Stimulated activated memory B cell treated with anti-CD40 and anti-IgM and Interleukin-4, amounts not matched to agents 10 μg/mL and 1 μg/mL and 100 μg/mL, for 72 hours (primary cell): Measurements from ENCODE around the gene DDX31.

Source experiments
- ATAC-seq: fragments of 150-1000 bp; cut with Tn5 transposase; 2 replicates; pipeline ENCODE4 v1.10.0; 2021
- H3K27ac Mint-ChIP-seq: one replicate; pipeline ENCODE4 v1.8.0; 2022; ENCODE audit warnings: mild to moderate bottlenecking, mixed read lengths
- H3K27me3 Mint-ChIP-seq: one replicate; pipeline ENCODE4 v1.8.0; 2022; ENCODE audit warnings: mixed read lengths
- H3K36me3 Mint-ChIP-seq: one replicate; pipeline ENCODE4 v1.8.0; 2022; ENCODE audit warnings: mixed read lengths
- H3K4me1 Mint-ChIP-seq: one replicate; pipeline ENCODE4 v1.8.0; 2022; ENCODE audit warnings: mixed read lengths
- H3K4me3 Mint-ChIP-seq: one replicate; pipeline ENCODE4 v1.8.0; 2022; ENCODE audit warnings: mild to moderate bottlenecking, moderate library complexity, mixed read lengths
- H3K9me3 Mint-ChIP-seq: one replicate; pipeline ENCODE4 v1.8.0; 2022; ENCODE audit warnings: mixed read lengths

Gene DDX31

DNA sequence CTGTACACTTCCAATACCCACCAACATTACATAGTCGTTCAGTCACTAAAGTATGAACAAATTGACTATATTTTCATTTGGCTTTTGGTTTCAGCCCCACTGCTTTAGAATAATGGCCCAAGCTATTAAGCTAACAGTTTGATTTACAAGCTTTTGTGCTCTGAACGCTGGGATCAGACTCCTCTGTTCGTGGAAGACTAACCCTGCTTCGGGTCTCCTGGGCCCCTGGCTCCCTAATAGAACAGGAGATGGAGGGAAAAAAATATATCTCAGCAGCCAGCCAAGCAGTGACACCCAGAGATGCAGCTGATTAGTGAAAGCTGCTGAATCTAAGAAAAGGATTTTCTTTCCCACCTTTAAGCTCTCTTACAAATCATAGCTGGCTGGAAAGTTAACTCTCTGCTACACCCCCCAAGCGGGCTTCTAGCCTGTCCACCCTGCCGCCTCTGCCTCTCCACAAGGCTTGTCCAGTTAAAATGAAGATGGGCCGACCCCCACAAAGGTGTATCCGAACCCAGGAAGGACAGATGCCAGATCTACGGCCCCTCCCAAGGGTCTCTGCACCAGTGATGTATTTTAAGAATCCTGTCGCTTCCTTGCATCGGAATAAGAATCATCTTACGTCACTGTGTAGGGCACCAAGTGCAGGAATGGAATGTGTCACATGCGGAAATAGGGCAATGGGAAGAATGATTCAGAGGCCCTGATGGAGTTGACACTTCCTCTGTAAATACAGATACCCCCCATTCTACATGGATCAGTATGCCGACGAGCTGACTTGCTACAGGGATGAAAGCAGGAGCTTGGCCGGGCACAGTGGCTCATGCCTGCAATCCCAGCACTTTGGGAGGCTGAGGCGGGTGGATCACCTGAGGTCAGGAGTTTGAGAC is 120.8 kb downstream of the DDX31 start:
- Mint-ChIP-seq H3K27ac (no peak overlapping the region), H3K27me3 (peaks cover 48% of the 10 kb centered on the region), H3K4me1 (peaks cover 6% of the 10 kb centered on the region), H3K4me3 (no peak overlapping the region), H3K36me3 (peaks cover 7% of the 10 kb centered on the region), H3K9me3 (peaks cover 6% of the 10 kb centered on the region)
- no peak for ATAC-seq

DNA sequence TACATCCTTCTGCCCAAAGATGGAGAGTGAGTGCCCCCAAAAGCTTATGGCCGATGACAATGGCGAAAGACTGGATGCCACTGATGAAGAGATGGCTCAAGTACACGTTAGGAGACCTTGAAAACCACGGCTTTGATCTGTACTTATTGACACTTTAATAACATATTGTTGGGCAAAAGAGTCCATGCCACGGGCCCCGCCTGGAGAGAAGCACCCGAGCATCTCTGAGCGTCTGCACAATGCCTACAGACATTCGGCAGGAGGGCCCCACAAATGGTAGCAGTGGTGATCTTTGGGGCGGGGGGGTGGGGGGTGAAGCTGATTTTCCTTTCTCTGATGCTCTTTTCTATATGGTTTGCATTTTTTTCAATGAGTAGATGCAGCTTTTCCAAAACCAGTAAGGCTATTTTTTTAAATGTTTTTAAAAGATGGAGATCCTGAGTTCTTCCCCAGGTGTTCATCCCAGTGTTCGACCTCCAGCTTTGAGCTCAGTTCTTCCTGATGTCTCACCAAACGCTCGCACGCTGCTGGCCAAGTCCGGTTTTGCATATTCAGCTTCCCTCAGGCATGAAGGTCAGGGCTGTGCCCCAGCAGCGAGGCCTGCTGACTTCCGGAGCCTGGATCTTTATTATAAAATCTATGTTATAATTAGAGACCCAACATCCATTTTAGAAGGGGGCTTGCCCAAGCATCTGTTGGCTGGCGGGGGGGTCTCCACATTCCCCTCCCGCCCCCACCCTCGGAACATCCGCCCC is 121.6 kb downstream of the DDX31 start:
- ATAC-seq = no peak
- Mint-ChIP-seq H3K36me3 (peaks cover 2% of the 10 kb centered on the region), H3K4me3 (no peak overlapping the region), H3K27ac (no peak overlapping the region), H3K27me3 (peaks cover 48% of the 10 kb centered on the region), H3K4me1 (peaks cover 6% of the 10 kb centered on the region), H3K9me3 (peaks cover 2% of the 10 kb centered on the region)

DNA sequence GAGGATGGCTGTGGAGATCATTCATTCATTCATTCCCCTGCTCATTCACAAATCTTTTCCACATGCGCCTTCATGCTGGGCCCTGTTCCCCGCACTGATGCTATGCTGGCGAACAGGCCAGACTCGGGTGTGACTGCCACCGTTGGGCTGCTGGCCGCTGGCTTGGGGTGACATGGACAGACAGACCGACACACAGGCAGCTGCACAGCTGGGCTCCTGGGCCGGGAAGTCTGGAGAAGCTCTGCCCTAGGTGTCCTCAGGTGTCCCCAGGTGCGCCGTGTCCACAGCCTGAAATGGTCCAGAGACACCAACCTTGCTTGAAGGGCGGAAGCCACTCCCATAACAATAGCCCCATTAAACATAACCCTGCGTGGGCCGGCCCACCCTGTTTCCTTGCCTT is 122.3 kb downstream of the DDX31 start:
- H3K9me3 Mint-ChIP-seq = no peaks in the 10 kb centered on the region
- no peak overlapping the region for H3K27ac Mint-ChIP-seq
- no peak for ATAC-seq
- H3K36me3 Mint-ChIP-seq = no peaks in the 10 kb centered on the region
- no peak overlapping the region for H3K4me3 Mint-ChIP-seq
- H3K4me1 Mint-ChIP-seq = peaks cover 6% of the 10 kb centered on the region
- peaks cover 48% of the 10 kb centered on the region for H3K27me3 Mint-ChIP-seq

DNA sequence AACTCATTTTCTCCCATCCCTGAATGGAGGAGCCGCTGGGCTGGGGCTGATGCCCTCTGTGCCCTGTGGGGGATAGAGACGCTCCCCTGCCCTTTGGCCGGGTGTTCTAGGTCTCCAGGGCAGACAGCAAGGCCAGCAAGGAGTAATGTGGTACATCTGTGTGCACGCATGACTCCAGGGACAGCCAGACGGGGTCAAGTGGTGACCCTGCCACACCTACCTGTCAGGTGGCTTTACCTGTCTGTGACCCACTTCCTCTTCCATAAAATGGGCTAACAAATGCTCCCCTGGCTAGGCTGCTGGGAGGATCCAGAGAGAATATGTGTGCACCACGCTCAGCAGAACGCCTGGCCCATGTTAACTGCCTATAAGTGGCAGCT is 122.7 kb downstream of the DDX31 start:
- peaks cover 47% of the 10 kb centered on the region for H3K27me3 Mint-ChIP-seq
- no peaks in the 10 kb centered on the region for H3K9me3 Mint-ChIP-seq

DNA sequence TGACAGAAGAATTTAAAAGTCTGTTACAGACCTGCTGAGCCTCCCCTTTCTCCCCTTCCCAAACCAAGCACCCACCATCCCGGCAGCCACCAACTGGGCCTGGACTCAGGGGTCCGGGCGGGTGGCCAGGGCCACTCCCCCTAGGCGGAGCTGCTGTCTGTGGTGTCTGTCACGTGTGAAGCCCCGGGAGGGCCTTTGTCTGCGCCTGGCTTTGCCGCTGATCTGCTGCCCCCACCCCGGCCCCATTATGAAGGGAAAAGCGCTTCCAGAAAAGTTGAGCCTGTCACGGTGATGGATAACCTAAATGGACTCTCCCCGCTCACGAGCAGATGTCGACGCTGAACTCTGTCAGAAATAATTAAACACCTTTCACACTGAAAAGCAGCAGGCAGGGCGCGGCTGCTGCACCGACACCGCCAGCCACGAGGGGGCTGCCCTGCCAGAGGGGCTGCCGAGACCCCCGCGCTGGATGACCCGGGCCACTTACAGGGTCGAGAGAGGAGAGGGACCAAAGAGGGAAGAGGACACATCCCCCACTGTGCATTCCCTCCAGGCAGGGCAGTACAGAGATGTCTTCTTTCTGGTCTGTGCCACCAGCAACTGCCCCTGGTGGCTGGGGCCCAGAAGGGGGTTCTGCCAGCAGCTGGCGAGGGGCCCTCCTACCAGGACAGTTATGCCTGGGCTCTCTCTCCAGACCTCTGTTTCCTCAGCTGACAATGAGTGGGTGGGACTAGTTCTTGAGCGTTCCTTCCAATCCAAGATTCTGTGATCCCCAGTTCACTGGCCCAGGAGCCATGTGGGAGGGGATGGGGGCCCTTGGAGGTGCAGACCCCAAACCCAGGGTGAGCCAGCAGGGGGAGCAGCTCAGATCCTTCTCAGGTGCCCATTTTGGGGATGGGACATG is 123.4 kb downstream of the DDX31 start:
- peaks cover 41% of the 10 kb centered on the region for H3K27me3 Mint-ChIP-seq
- H3K9me3 Mint-ChIP-seq = no peaks in the 10 kb centered on the region
- peaks cover 6% of the 10 kb centered on the region for H3K4me1 Mint-ChIP-seq
- H3K4me3 Mint-ChIP-seq = no peak overlapping the region
- H3K36me3 Mint-ChIP-seq = no peaks in the 10 kb centered on the region
- H3K27ac Mint-ChIP-seq = no peak overlapping the region
- ATAC-seq = no peak

More for the DNA sequence above, 122.7 kb downstream of the DDX31 start:
- peaks cover 6% of the 10 kb centered on the region for H3K4me1 Mint-ChIP-seq
- ATAC-seq = no peak
- no peak overlapping the region for H3K4me3 Mint-ChIP-seq
- no peak overlapping the region for H3K27ac Mint-ChIP-seq
- no peaks in the 10 kb centered on the region for H3K36me3 Mint-ChIP-seq

DNA sequence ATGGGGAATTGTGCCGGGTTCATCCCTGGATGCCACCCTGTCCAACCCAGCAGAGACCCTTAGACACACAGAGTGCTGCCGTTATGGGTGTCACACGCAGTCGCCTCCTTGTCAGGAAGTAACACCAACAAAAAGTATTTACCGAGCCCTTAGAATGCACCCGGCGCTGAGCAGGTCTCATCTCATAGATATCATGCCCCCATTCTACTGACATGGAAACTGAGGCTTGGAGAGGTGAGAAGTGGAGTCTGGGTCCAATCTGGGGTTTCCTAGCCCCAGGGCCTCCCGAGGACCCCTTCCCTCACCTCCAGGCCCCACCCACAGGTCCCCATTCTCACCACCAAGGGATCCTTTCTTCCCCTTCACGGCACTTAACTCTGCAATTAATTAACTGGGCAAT is 124.2 kb downstream of the DDX31 start:
- Mint-ChIP-seq H3K4me3 (no peak overlapping the region), H3K4me1 (peaks cover 6% of the 10 kb centered on the region), H3K9me3 (no peaks in the 10 kb centered on the region), H3K27me3 (peaks cover 32% of the 10 kb centered on the region), H3K36me3 (no peaks in the 10 kb centered on the region), H3K27ac (no peak overlapping the region)
- ATAC-seq = no peak

DNA sequence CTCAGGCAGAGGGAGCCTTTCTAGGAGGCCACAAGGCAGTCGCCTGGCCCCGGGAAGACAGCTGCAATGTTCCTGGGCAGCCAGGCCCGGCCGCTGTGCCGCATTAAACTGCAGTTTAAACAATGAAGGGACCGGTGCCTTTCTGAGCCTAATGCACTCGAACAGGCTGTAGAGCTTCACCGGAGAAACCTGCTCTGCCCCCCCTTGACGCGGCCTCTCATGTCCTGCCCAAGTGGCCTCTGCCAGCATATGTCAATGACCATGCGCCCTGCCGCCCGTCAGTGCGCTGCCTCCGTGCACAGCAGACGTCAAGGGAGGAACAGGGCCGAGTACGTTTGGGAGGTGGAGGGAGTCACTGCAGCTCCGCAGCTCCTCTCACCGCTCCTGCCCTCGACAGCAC is 125.8 kb downstream of the DDX31 start:
- Mint-ChIP-seq H3K36me3 (no peaks in the 10 kb centered on the region), H3K27ac (no peak overlapping the region)

DNA sequence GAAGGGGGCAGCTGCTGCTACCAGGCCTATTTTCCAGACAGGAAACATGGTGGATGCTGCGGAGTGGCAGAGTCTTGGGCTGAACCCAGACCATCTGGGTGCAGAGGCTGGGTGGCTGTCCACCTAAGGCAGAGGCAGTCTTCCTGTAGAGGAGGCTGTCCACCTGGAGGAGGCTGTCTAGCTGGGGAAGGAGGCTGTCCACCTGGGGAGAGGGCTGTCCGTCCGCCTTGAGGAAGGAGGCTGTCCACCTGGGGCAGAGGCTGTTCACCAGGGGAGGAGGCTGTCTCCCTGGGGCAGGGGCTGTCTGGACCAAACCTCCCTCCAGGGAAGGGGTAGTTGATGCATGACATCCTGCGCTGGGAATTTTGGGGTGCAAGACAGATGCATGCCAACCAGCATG is 126.5 kb downstream of the DDX31 start:
- H3K36me3 Mint-ChIP-seq = no peaks in the 10 kb centered on the region
- H3K27ac Mint-ChIP-seq = no peak overlapping the region

More for the DNA sequence above, 125.8 kb downstream of the DDX31 start:
- Mint-ChIP-seq H3K4me3 (no peak overlapping the region), H3K27me3 (peaks cover 31% of the 10 kb centered on the region), H3K4me1 (peaks cover 6% of the 10 kb centered on the region), H3K9me3 (no peaks in the 10 kb centered on the region)
- ATAC-seq = no peak

More for the DNA sequence above, 126.5 kb downstream of the DDX31 start:
- H3K27me3 Mint-ChIP-seq = peaks cover 31% of the 10 kb centered on the region
- peaks cover 6% of the 10 kb centered on the region for H3K4me1 Mint-ChIP-seq
- no peak for ATAC-seq
- no peak overlapping the region for H3K4me3 Mint-ChIP-seq
- H3K9me3 Mint-ChIP-seq = no peaks in the 10 kb centered on the region
